ENCODE results near the gene LCLAT1. TPM values are rescaled to one million over a fixed set of nuclear protein-coding genes. Genes with fewer than 3 reads are reported as not detected.

The LCLAT1 gene
- total RNA-seq, 2 experiments from 2014 or later, result 8.3 to 10.2 TPM

- H3K27ac Mint-ChIP-seq, result no peak overlapping the region
- no peaks in the 10 kb centered on the region for H3K27me3 Mint-ChIP-seq
- ChIA-PET POLR2A (no interaction called here), CTCF (no interaction called here)
- Histone ChIP-seq H3K9me3 (ENCODE audit: control insufficient read depth in 1 of 2, insufficient read depth in 1 of 2, low read length in 2 of 2) (no peaks in the 10 kb centered on the region), H3K27me3 (ENCODE audit: control insufficient read depth in 1 of 2, insufficient read depth in 2 of 2, low read length in 2 of 2) (peaks cover 0 to 2% of the 10 kb centered on the region in 2 experiments), H3K36me3 (ENCODE audit: insufficient read depth, low read length) (no peaks in the 10 kb centered on the region), H3K27ac (ENCODE audit: low read depth in 1 of 2, low read length in 2 of 2) (no peak overlapping the region), H3K4me1 (ENCODE audit: insufficient read depth, low read length) (no peaks in the 10 kb centered on the region), H3K4me3 (ENCODE audit: low read length) (no peak overlapping the region)
- H3K4me1 Mint-ChIP-seq (ENCODE audit: low read depth), result no peaks in the 10 kb centered on the region
- intact Hi-C loops (cut with DNase I, micrococcal nuclease), result no loop called here
- no peak for DNase-seq
- H3K4me3 Mint-ChIP-seq, result no peak overlapping the region
- no peak for ATAC-seq (ENCODE audit: poor library complexity)
- H3K9me3 Mint-ChIP-seq, result no peaks in the 10 kb centered on the region
- H3K36me3 Mint-ChIP-seq (ENCODE audit: low read depth), result no peaks in the 10 kb centered on the region
- TF ChIP-seq CTCF (IDR thresholded peaks at IDR 0.05), result no peak
Observed at GRCh38 chr2:30655660-30656059, 208.6 kb downstream of the LCLAT1 start.

- no peaks in the 10 kb centered on the region for H3K27me3 Mint-ChIP-seq
- DNase-seq (no peak), ATAC-seq (ENCODE audit: poor library complexity) (no peak)
- no peaks in the 10 kb centered on the region for H3K36me3 Mint-ChIP-seq (ENCODE audit: low read depth)
- Histone ChIP-seq H3K36me3 (ENCODE audit: insufficient read depth, low read length) (no peaks in the 10 kb centered on the region), H3K4me1 (ENCODE audit: insufficient read depth, low read length) (no peaks in the 10 kb centered on the region), H3K27me3 (ENCODE audit: control insufficient read depth in 1 of 2, insufficient read depth in 2 of 2, low read length in 2 of 2) (peaks cover 0 to 2% of the 10 kb centered on the region in 2 experiments), H3K27ac (ENCODE audit: low read depth in 1 of 2, low read length in 2 of 2) (no peak overlapping the region), H3K4me3 (ENCODE audit: low read length) (no peak overlapping the region), H3K9me3 (ENCODE audit: control insufficient read depth in 1 of 2, insufficient read depth in 1 of 2, low read length in 2 of 2) (no peaks in the 10 kb centered on the region)
- H3K4me1 Mint-ChIP-seq (ENCODE audit: low read depth), result no peaks in the 10 kb centered on the region
- CTCF ChIA-PET, result interaction anchor here (1.3 kb wide), 1 partner anchor 55 kb away, joined by 4 read pairs; no protein-coding TSS in a partner anchor
- no peaks in the 10 kb centered on the region for H3K9me3 Mint-ChIP-seq
- POLR2A ChIA-PET, result no interaction called here
- no peak overlapping the region for H3K27ac Mint-ChIP-seq
- no peak overlapping the region for H3K4me3 Mint-ChIP-seq
- TF ChIP-seq CTCF (IDR thresholded peaks at IDR 0.05), result no peak
- intact Hi-C loops (cut with DNase I, micrococcal nuclease), result no loop called here
Observed at GRCh38 chr2:30656079-30656478, 209.0 kb downstream of the LCLAT1 start.

- H3K4me1 ChIP-seq (ENCODE audit: insufficient read depth, low read length), result no peaks in the 10 kb centered on the region
- peaks cover 0 to 2% of the 10 kb centered on the region in 2 experiments for H3K27me3 ChIP-seq (ENCODE audit: control insufficient read depth in 1 of 2, insufficient read depth in 2 of 2, low read length in 2 of 2)
- ATAC-seq (ENCODE audit: poor library complexity), result no peak
- TF ChIP-seq CTCF (IDR thresholded peaks at IDR 0.05), result no peak
- ChIA-PET POLR2A (no interaction called here), CTCF (interaction anchor here (2.4 kb wide), 1 partner anchor 50 kb away, joined by 7 read pairs; no protein-coding TSS in a partner anchor)
- H3K36me3 ChIP-seq (ENCODE audit: insufficient read depth, low read length), result no peaks in the 10 kb centered on the region
- Mint-ChIP-seq H3K4me1 (ENCODE audit: low read depth) (no peaks in the 10 kb centered on the region), H3K9me3 (no peaks in the 10 kb centered on the region), H3K36me3 (ENCODE audit: low read depth) (no peaks in the 10 kb centered on the region), H3K27ac (no peak overlapping the region), H3K27me3 (no peaks in the 10 kb centered on the region), H3K4me3 (no peak overlapping the region)
- no peak for DNase-seq
- no peak overlapping the region for H3K27ac ChIP-seq (ENCODE audit: low read depth in 1 of 2, low read length in 2 of 2)
- no peak overlapping the region for H3K4me3 ChIP-seq (ENCODE audit: low read length)
- intact Hi-C loops (cut with DNase I, micrococcal nuclease), result no loop called here
- no peaks in the 10 kb centered on the region for H3K9me3 ChIP-seq (ENCODE audit: control insufficient read depth in 1 of 2, insufficient read depth in 1 of 2, low read length in 2 of 2)
Observed at GRCh38 chr2:30661173-30662107, 214.4 kb downstream of the LCLAT1 start.

Measured in CD4-positive, alpha-beta T cell (primary cell).